HepG2 (cell line): ENCODE results near the gene ADGRG4. TPM values are rescaled to one million over a fixed set of nuclear protein-coding genes. Genes with fewer than 3 reads are reported as not detected.

Experiments
- ATAC-seq: fragments of 200-7000 bp; cut with Tn5 transposase; 3 replicates; pipeline ENCODE4 v1.9.1; 2020; ENCODE audit warnings: mild to moderate bottlenecking, moderate library complexity
- BruUV-seq: library from RNA; stranded (reverse); fragments of 400-500 nt; replicated peaks from 2 replicates; lab custom pipeline; 2021; lab: Mats Ljungman, UMichigan
- CTCF ChIA-PET: fragments of 300-600 bp; formaldehyde crosslinking; extraction: SDS; loops from one replicate; lab custom pipeline; 2021; ENCODE audit warnings: low total read pairs, inconsistent platforms, low intra/inter-chr PET ratio; lab: Yijun Ruan, JAX
- POLR2A ChIA-PET: fragments of 350-600 bp; sonication (Branson Sonifier 250); formaldehyde crosslinking; loops from one replicate; lab custom pipeline; 2020; ENCODE audit warnings: antibody characterized with exemption, inconsistent platforms; lab: Yijun Ruan, JAX
- DNase-seq: peaks from one replicate; pipeline ENCODE4 v3.0.0-alpha.2; 2015; ENCODE audit warnings: low spot score
- FAIRE-seq: peaks from 3 replicates; lab custom pipeline; 2011; peaks lifted over from hg19 to GRCh38; lab: Jason Lieb, UNC
- H2AFZ ChIP-seq: one replicate; pipeline ENCODE4 v1.6.1; 2011; ENCODE audit warnings: low read length, inconsistent platforms
- H3K27ac ChIP-seq: fragments of 300-600 bp; 3 replicates; pipeline ENCODE4 v1.8.0; 2011; ENCODE audit warnings: mixed run types, mild to moderate bottlenecking, mixed read lengths, low read length, inconsistent platforms; ENCODE audit not compliant: insufficient read depth; ENCODE audit errors: extremely low read length
- H3K27me3 ChIP-seq, 2 experiments: fragments of 200-600 bp in 1 of 2; 2 replicates in 1 of 2; 3 replicates in 1 of 2; pipeline versions ENCODE4 v1.6.0 to v1.8.0; 2011; ENCODE audit warnings: low read length in 2 of 2, mild to moderate bottlenecking in 2 of 2, moderate library complexity in 2 of 2, inconsistent platforms in 1 of 2; ENCODE audit not compliant: insufficient read depth in 2 of 2, control insufficient read depth in 1 of 2
- H3K36me3 ChIP-seq, 2 experiments: fragments of 200-600 bp in 1 of 2; replicated peaks in 1 of 2; 2 replicates in 1 of 2; 3 replicates in 1 of 2; pipeline versions ENCODE4 v1.5.1 to v1.8.0; 2011; ENCODE audit warnings: low read length in 2 of 2, inconsistent platforms in 1 of 2; ENCODE audit not compliant: insufficient read depth in 2 of 2, control insufficient read depth in 1 of 2
- H3K4me1 ChIP-seq: 2 replicates; pipeline ENCODE4 v1.5.1; 2012; ENCODE audit warnings: low read length, inconsistent platforms; ENCODE audit not compliant: insufficient read depth
- H3K4me2 ChIP-seq: 2 replicates; pipeline ENCODE4 v1.6.0; 2011; ENCODE audit warnings: low read depth, low read length, inconsistent platforms
- H3K4me3 ChIP-seq, 3 experiments: fragments of 200-600 bp in 1 of 3; sonication (generic), shearing (Covaris generic) in 1 of 3; replicated peaks in 1 of 3; 2 replicates each; pipeline ENCODE4 v1.5.1; 2011 to 2016; ENCODE audit warnings: low read length in 3 of 3, inconsistent platforms in 2 of 3, low read depth in 2 of 3, mild to moderate bottlenecking in 2 of 3, control low read depth in 1 of 3, mixed read lengths in 1 of 3; ENCODE audit not compliant: insufficient read depth in 1 of 3
- H3K79me2 ChIP-seq: one replicate; pipeline ENCODE4 v1.6.1; 2011; ENCODE audit warnings: low read length, inconsistent platforms; ENCODE audit not compliant: insufficient read depth
- H3K9ac ChIP-seq: 2 replicates; pipeline ENCODE4 v1.6.0; 2011; ENCODE audit warnings: mild to moderate bottlenecking, low read depth, low read length, inconsistent platforms; ENCODE audit not compliant: insufficient read depth
- H3K9me3 ChIP-seq: 2 replicates; pipeline ENCODE4 v1.5.1; 2012; ENCODE audit warnings: mild to moderate bottlenecking, low read length
- H4K20me1 ChIP-seq: 2 replicates; pipeline ENCODE4 v1.6.0; 2011; ENCODE audit warnings: inconsistent platforms, mild to moderate bottlenecking, low read length, moderate library complexity; ENCODE audit not compliant: insufficient read depth
- GABPA ChIP-seq, 2 experiments: IDR thresholded peaks; 2 replicates each; pipeline ENCODE4 v1.6.1; 2011 to 2016; ENCODE audit warnings: low read depth in 2 of 2, low read length in 1 of 2, missing biosample characterization in 1 of 2, missing genetic modification characterization in 1 of 2
- GTF3A ChIP-seq: sonication (generic); formaldehyde crosslinking; conservative IDR thresholded peaks from 2 replicates; pipeline ENCODE4 v1.4.0; 2020; ENCODE audit warnings: mild to moderate bottlenecking, missing genetic modification reagents
- IKZF1 ChIP-seq: fragments of 450-650 bp; IDR thresholded peaks from 2 replicates; pipeline ENCODE4 v1.7.1; 2016
- NFE2L2 ChIP-seq: fragments of 150-350 bp; IDR thresholded peaks from 2 replicates; pipeline ENCODE4 v1.6.1; 2014; ENCODE audit warnings: low read length
- U2AF1 ChIP-seq: fragments of 200-400 bp; formaldehyde crosslinking; optimal IDR thresholded peaks from 2 replicates; pipeline ENCODE3; 2017; ENCODE audit warnings: mild to moderate bottlenecking, low read depth, low read length
- ZBTB7A ChIP-seq: sonication (generic); formaldehyde crosslinking; IDR thresholded peaks from 2 replicates; pipeline ENCODE4 v1.8.0; 2022; ENCODE audit warnings: mild to moderate bottlenecking, missing genetic modification reagents
- ZFP82 ChIP-seq: sonication (generic); formaldehyde crosslinking; IDR thresholded peaks from 2 replicates; pipeline ENCODE4 v1.5.1; 2020; ENCODE audit warnings: mild to moderate bottlenecking, missing genetic modification reagents, borderline replicate concordance
- ZNF20 ChIP-seq: sonication (generic); formaldehyde crosslinking; IDR thresholded peaks from 2 replicates; pipeline ENCODE4 v1.4.0; 2020; ENCODE audit warnings: mild to moderate bottlenecking, moderate library complexity, missing genetic modification reagents
- ZNF382 ChIP-seq: sonication (generic); formaldehyde crosslinking; IDR thresholded peaks from 2 replicates; pipeline ENCODE4 v1.5.0; 2020; ENCODE audit warnings: missing genetic modification reagents, mild to moderate bottlenecking, borderline replicate concordance
- WGBS: methylation state at CpG from one replicate; pipeline ENCODE4 v1.1.6; 2017; ENCODE audit warnings: low lambda C conversion rate; 5-methylcytosine and 5-hydroxymethylcytosine counted together
- in situ Hi-C: cut with HindIII; loops from 2 replicates; pipeline ENCODE4 v1.10.0; 2017; ENCODE audit warnings: low pct_unique_long_range_greater_than_20kb; ENCODE audit not compliant: extremely low pct_ligation_motif_present
- intact Hi-C: fragments of 100-400 bp; cut with micrococcal nuclease; formaldehyde crosslinking; loops from one replicate; pipeline ENCODE4 v1.10.0; 2022; ENCODE audit not compliant: unreplicated experiment
- polyA plus RNA-seq, 8 experiments: library from polyadenylated mRNA; depleted of rRNA in 3 of 8; stranded (reverse) in 7 of 8; unstranded in 1 of 8; fragments of >200 nt; fragmentation: Illumina TruSeq in 4 of 8; extraction: Trizol in 4 of 8; gene quantifications; 2 replicates each; pipeline versions ENCODE4 v1.2.1 to v1.2.3, GENCODE V29; 2011 to 2016; ENCODE audit warnings: low read depth in 4 of 8, missing spikeins in 1 of 8, mixed read lengths in 1 of 8; ENCODE audit not compliant: insufficient read depth in 1 of 8
- total RNA-seq, 5 experiments: library from RNA; depleted of rRNA; stranded (reverse); fragments of >200 nt; fragmentation: Illumina TruSeq; extraction: Trizol; gene quantifications; 2 replicates each; pipeline ENCODE4 v1.2.3, GENCODE V29; 2016; ENCODE audit warnings: low read depth in 1 of 5
- TF ChIP-seq, protein P1 (sequence below): sonication (generic); formaldehyde crosslinking; IDR thresholded peaks from 2 replicates; pipeline ENCODE4 v1.8.1; 2023; ENCODE audit warnings: missing genetic modification reagents, inconsistent platforms, borderline replicate concordance

ADGRG4 gene
- total and polyA plus RNA-seq, 2 of the 13 experiments (the other 11 are each of a cell fraction or from before 2014, with no cell fraction given): not detected

DNA sequence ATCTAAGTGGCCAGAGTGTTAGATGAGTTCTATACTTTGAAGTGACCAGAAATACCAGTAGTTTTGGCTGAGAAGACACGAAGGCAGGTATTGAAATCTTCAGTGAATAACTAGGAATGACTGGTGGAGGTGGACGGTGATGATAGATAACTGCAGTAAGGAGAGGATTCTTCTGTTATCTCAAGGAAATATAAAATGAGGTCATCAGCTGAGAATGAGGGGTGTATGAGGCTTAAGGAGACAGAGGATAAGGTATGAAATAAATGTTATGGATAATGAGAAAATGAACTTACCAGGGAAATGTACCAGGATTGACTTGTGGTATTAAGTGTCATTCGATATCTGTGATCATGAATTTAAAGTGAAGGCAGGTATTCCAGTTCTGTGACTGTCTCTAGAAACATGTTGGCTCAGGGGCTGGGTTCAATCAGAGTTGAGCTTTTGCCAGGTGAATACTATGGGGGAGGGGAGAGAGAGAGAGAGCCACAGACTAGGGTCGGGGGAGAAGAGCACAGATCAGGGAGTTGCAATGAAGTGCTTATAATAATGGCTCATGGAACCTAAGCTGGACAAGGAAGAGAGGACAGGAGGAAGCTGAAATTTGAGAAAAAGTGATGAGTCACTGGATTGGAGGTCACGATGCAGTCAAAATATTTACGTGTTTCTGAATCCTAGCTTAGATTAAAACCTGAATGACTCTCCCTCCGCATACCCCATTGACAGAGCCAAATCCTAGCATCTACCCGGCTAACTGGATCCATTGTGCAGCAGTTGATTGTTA lies 149.5 kb downstream of the ADGRG4 start:
- H4K20me1 ChIP-seq: no peaks in the 10 kb centered on the region
- H3K79me2 ChIP-seq: no peaks in the 10 kb centered on the region
- H3K9me3 ChIP-seq: no peaks in the 10 kb centered on the region
- H3K4me3 ChIP-seq: no peak overlapping the region
- no peak overlapping the region for H3K9ac ChIP-seq
- BruUV-seq: no TSS peak
- in situ Hi-C loops (no loop called here), intact Hi-C loops (no loop called here)
- POLR2A ChIA-PET: no interaction called here
- FAIRE-seq (no peak), ATAC-seq (no peak), DNase-seq (no peak)
- WGBS: 20% methylated on average over 6 of the region's 8 CpGs
- no peaks in the 10 kb centered on the region for H3K36me3 ChIP-seq
- H2AFZ ChIP-seq: no peak overlapping the region
- no peaks in the 10 kb centered on the region for H3K4me1 ChIP-seq
- H3K4me2 ChIP-seq: no peak overlapping the region
- H3K27me3 ChIP-seq: no peaks in the 10 kb centered on the region
- CTCF ChIA-PET: no interaction called here
- peak; percentile 47; the same call in 1 of the 2 replicates for TF ChIP-seq NFE2L2
- TF ChIP-seq ZFP82: no peak
- no peak for TF ChIP-seq ZNF20 (CRISPR knock-in tag)
- TF ChIP-seq, protein P1, sequence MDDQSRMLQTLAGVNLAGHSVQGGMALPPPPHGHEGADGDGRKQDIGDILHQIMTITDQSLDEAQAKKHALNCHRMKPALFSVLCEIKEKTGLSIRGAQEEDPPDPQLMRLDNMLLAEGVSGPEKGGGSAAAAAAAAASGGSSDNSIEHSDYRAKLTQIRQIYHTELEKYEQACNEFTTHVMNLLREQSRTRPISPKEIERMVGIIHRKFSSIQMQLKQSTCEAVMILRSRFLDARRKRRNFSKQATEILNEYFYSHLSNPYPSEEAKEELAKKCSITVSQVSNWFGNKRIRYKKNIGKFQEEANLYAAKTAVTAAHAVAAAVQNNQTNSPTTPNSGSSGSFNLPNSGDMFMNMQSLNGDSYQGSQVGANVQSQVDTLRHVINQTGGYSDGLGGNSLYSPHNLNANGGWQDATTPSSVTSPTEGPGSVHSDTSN (CRISPR knock-in tag): no peak
- no peak overlapping the region for H3K27ac ChIP-seq

DNA sequence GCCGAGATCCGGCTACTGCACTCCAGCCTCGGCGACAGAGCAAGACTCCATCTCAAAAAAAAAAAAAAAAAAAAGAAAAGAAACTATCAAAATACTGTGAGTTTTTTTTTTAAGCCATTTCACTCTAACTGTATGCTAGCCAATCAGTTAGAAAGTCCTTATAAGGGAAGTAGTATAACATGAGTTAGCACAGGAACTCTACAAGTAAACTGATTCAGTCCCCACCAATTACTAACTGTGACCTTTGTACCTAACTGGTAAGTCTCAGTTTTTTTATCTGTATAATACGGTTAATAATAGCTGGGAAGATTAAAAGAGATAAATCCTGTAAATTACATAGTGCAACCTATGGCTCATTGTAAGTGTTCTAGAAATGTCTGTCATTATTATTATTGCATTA lies 151.9 kb downstream of the ADGRG4 start:
- no TSS peak for BruUV-seq
- Histone ChIP-seq H3K9ac (no peak overlapping the region), H3K36me3 (no peaks in the 10 kb centered on the region), H3K27me3 (no peaks in the 10 kb centered on the region), H3K79me2 (no peaks in the 10 kb centered on the region), H3K4me1 (no peaks in the 10 kb centered on the region), H3K4me2 (no peak overlapping the region), H3K4me3 (no peak overlapping the region), H3K27ac (no peak overlapping the region), H4K20me1 (no peaks in the 10 kb centered on the region), H3K9me3 (no peaks in the 10 kb centered on the region), H2AFZ (no peak overlapping the region)
- FAIRE-seq: no peak
- POLR2A ChIA-PET: no interaction called here
- WGBS: 4% methylated on average over 5 of the region's 5 CpGs
- CTCF ChIA-PET: no interaction called here
- intact Hi-C loops: no loop called here
- no peak for ATAC-seq
- TF ChIP-seq ZNF382 (CRISPR knock-in tag) (no peak), IKZF1 (no peak), U2AF1 (no peak), GABPA (IDR thresholded peaks at IDR 0.05; ENCODE audit: low read depth, low read length) (no peak), GABPA (CRISPR knock-in tag; IDR thresholded peaks at IDR 0.05; ENCODE audit: low read depth) (no peak), GTF3A (CRISPR knock-in tag) (no peak), ZBTB7A (CRISPR knock-in tag) (no peak)
- in situ Hi-C loops: no loop called here
- DNase-seq: no peak
